Measurements from ENCODE around the gene NHEJ1. TPM values are rescaled to one million over a fixed set of nuclear protein-coding genes. Genes with fewer than 3 reads are reported as not detected.

The NHEJ1 gene
- total and polyA plus RNA-seq, 2 of the 13 experiments (the other 11 are each of a cell fraction or from before 2014, with no cell fraction given) = 30.0 to 30.7 TPM

GRCh38 chr2:219116776-219117646, 43.6 kb downstream of the NHEJ1 start (continued):
- TF ChIP-seq NCOA1 (CRISPR knock-in tag; IDR thresholded peaks at IDR 0.05) (no peak), ZNF746 (CRISPR knock-in tag; IDR thresholded peaks at IDR 0.05) (peak; percentile 89; the same call in 1 of the 2 replicates), ZSCAN12 (CRISPR knock-in tag; IDR thresholded peaks at IDR 0.05) (no peak), LCORL (IDR thresholded peaks at IDR 0.05) (no peak), LCORL (CRISPR knock-in tag; IDR thresholded peaks at IDR 0.05) (peak; percentile 88), SOX13 (IDR thresholded peaks at IDR 0.05) (0 out of 2 replicates have a peak, but pooled peaks have one; percentile 55), SOX13 (CRISPR knock-in tag; conservative IDR thresholded peaks at IDR 0.05 in 1 of 2, IDR thresholded peaks at IDR 0.05 in 1 of 2) (peak in 1 of 2 experiments; percentile 84; a peak in 2 of 4 replicates), PPARG (CRISPR knock-in tag; conservative IDR thresholded peaks at IDR 0.05) (peak; percentile 24; the same call in 1 of the 2 replicates), GZF1 (CRISPR knock-in tag; IDR thresholded peaks at IDR 0.05) (no peak), ZNF235 (CRISPR knock-in tag; IDR thresholded peaks at IDR 0.05; ENCODE audit: borderline replicate concordance) (no peak), CBX5 (CRISPR knock-in tag; IDR thresholded peaks at IDR 0.05; ENCODE audit: borderline replicate concordance) (no peak), ZMYM4 (CRISPR knock-in tag; IDR thresholded peaks at IDR 0.05) (peak; percentile 90), KLF9 (CRISPR knock-in tag; IDR thresholded peaks at IDR 0.05; ENCODE audit: low read depth) (no peak), SIX4 (CRISPR knock-in tag; IDR thresholded peaks at IDR 0.05) (no peak), ZNF883 (CRISPR knock-in tag; IDR thresholded peaks at IDR 0.05; ENCODE audit: not compliant biosample characterization) (no peak), ZNF674 (CRISPR knock-in tag; IDR thresholded peaks at IDR 0.05; ENCODE audit: low read depth) (no peak), MYC (CRISPR knock-in tag; IDR thresholded peaks at IDR 0.05; ENCODE audit: borderline replicate concordance) (no peak), KMT2A (CRISPR knock-in tag; IDR thresholded peaks at IDR 0.05) (no peak), DNMT1 (CRISPR knock-in tag; IDR thresholded peaks at IDR 0.05) (no peak), TCF7 (IDR thresholded peaks at IDR 0.05; ENCODE audit: low read depth) (peak; percentile 37; the same call in 1 of the 2 replicates)
- TF ChIP-seq, protein P1, sequence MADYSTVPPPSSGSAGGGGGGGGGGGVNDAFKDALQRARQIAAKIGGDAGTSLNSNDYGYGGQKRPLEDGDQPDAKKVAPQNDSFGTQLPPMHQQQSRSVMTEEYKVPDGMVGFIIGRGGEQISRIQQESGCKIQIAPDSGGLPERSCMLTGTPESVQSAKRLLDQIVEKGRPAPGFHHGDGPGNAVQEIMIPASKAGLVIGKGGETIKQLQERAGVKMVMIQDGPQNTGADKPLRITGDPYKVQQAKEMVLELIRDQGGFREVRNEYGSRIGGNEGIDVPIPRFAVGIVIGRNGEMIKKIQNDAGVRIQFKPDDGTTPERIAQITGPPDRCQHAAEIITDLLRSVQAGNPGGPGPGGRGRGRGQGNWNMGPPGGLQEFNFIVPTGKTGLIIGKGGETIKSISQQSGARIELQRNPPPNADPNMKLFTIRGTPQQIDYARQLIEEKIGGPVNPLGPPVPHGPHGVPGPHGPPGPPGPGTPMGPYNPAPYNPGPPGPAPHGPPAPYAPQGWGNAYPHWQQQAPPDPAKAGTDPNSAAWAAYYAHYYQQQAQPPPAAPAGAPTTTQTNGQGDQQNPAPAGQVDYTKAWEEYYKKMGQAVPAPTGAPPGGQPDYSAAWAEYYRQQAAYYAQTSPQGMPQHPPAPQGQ (CRISPR knock-in tag; IDR thresholded peaks at IDR 0.05; ENCODE audit: borderline replicate concordance) = no peak
- TF ChIP-seq, protein P2, sequence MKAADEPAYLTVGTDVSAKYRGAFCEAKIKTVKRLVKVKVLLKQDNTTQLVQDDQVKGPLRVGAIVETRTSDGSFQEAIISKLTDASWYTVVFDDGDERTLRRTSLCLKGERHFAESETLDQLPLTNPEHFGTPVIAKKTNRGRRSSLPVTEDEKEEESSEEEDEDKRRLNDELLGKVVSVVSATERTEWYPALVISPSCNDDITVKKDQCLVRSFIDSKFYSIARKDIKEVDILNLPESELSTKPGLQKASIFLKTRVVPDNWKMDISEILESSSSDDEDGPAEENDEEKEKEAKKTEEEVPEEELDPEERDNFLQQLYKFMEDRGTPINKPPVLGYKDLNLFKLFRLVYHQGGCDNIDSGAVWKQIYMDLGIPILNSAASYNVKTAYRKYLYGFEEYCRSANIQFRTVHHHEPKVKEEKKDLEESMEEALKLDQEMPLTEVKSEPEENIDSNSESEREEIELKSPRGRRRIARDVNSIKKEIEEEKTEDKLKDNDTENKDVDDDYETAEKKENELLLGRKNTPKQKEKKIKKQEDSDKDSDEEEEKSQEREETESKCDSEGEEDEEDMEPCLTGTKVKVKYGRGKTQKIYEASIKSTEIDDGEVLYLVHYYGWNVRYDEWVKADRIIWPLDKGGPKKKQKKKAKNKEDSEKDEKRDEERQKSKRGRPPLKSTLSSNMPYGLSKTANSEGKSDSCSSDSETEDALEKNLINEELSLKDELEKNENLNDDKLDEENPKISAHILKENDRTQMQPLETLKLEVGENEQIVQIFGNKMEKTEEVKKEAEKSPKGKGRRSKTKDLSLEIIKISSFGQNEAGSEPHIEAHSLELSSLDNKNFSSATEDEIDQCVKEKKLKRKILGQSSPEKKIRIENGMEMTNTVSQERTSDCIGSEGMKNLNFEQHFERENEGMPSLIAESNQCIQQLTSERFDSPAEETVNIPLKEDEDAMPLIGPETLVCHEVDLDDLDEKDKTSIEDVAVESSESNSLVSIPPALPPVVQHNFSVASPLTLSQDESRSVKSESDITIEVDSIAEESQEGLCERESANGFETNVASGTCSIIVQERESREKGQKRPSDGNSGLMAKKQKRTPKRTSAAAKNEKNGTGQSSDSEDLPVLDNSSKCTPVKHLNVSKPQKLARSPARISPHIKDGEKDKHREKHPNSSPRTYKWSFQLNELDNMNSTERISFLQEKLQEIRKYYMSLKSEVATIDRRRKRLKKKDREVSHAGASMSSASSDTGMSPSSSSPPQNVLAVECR (CRISPR knock-in tag; IDR thresholded peaks at IDR 0.05; ENCODE audit: borderline replicate concordance) = peak; percentile 58; the same call in 1 of the 2 replicates
- TF ChIP-seq, protein P3, sequence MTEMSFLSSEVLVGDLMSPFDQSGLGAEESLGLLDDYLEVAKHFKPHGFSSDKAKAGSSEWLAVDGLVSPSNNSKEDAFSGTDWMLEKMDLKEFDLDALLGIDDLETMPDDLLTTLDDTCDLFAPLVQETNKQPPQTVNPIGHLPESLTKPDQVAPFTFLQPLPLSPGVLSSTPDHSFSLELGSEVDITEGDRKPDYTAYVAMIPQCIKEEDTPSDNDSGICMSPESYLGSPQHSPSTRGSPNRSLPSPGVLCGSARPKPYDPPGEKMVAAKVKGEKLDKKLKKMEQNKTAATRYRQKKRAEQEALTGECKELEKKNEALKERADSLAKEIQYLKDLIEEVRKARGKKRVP (CRISPR knock-in tag; IDR thresholded peaks at IDR 0.05) = no peak

All from HepG2 (cell line).